ENCODE measurements around the gene SELENOP.
"Not testable (repeated sequence)": the region's sequence is repeated elsewhere in the genome, so short reads cannot be mapped to it uniquely, and the experiment has no call there.

The SELENOP gene

GRCh38 chr5:42825422-42826148 is 13.9 kb upstream of the SELENOP start:
- no peak for DNase-seq

DNA sequence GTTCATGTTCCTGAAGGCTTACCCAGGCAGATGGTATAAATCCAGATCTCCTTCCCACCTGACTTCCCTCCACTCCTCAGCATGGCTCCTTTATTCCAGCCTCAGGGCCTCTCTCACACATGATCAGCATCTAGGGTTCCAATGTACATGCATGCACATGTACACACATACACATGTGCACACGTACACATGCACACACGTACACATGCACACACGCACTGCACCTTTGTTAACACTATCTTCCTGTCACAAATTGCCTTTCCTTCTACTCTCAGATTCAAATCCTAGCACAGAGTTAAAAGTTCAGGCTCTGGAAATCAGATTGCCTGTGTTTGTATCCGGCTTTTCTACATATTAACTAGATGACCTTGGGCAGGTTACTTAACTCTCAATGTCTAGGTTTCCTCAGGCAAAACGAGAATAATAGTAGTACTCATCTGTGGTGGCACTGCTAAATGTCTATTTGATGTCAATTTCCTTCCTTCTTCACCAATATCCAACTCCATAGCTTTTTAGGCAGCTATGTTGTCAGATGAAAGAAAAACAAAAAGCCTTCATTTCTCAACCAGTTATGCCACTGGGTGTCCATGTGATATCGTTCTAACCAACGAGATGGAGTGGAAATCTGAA is 12.8 kb upstream of the SELENOP start:
- DNase-seq: no peak

GRCh38 chr5:42822548-42822947 is 10.9 kb upstream of the SELENOP start:
- no peak for DNase-seq

GRCh38 chr5:42819745-42820144 is 8.1 kb upstream of the SELENOP start:
- no peak for DNase-seq

- not testable (repeated sequence) for DNase-seq
Measured at GRCh38 chr5:42816546-42816945, 4.9 kb upstream of the SELENOP start.

- DNase-seq: no peak
Measured at GRCh38 chr5:42813533-42813932, 1.8 kb upstream of the SELENOP start.

- no peak for DNase-seq
Measured at GRCh38 chr5:42812620-42813019, 928 bp upstream of the SELENOP start.

DNA sequence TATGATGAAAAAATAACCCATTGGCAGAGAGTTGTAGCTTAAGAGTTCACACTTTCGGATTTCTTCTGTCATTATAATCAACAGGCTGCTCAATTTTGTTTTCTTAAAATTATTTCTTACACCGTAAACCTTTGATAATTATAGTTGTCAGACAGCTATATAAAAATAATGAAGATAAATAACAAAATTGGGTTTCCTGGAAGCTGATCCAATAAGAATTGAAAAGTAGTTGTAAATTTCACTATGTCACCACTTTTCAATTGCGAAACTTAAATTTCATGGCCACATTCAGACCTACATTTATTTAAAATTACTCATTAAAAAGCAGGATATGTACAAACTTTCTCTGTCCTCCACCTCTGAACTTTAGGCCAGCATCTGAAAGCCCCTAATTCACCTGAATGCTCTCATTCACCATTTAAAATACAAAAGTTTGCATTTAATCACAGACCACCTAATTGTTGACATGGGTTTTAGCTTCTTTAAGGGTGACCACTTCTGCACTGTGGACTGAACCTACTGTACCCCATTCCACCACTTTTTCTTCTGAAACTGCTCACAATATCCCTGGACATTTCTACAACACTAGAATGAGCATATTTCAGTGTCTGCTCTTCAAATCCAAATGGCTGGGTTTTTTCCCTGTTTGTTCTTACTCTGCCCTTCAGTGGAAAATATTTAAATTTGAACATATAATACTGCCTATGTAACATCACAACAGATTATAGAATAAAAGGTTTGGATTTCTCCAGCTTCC is 680 bp downstream of the SELENOP start:
- no peak for DNase-seq

- DNase-seq: no peak
Measured at GRCh38 chr5:42808888-42809611, 2.6 kb downstream of the SELENOP start.

DNA sequence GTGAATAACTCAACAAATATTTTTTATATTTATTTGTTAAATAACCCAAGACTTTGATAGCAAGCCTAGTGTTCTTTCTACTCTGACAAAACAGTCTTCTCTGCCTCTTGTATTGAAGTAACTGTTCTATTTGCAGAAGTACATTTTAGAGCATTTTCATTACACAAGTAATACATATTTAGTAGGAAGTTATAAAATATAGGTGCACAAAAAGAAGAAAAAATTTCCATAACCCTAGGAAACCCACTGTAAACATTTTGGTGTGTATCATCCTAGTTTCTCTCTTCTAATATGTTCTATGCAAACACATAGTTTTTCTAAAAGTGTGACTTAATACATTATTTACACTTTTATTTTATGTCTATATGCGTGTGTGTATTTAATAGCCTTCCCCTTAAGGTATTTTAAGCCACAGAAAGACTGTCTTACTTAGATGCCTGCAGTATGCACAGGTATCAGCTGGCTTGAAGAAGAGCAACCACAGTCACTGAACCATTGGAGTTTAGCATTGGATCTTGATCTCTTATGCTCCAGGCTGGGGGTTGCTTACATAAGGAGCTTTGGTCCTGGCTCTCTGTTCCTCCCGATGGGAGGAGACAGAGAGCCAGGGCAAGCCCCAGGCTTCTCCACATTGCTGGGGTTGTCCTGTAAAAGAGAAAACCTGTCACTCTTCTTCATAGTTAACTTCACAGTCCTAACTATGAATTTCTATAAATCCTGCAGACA is 3.8 kb downstream of the SELENOP start:
- DNase-seq: peak in 1 of 2 donors; percentile 26

- peak in 1 of 2 donors; percentile 7 for DNase-seq
Measured at GRCh38 chr5:42806701-42807262, 4.9 kb downstream of the SELENOP start.

- DNase-seq: no peak
Measured at GRCh38 chr5:42806004-42806700, 5.5 kb downstream of the SELENOP start.

DNA sequence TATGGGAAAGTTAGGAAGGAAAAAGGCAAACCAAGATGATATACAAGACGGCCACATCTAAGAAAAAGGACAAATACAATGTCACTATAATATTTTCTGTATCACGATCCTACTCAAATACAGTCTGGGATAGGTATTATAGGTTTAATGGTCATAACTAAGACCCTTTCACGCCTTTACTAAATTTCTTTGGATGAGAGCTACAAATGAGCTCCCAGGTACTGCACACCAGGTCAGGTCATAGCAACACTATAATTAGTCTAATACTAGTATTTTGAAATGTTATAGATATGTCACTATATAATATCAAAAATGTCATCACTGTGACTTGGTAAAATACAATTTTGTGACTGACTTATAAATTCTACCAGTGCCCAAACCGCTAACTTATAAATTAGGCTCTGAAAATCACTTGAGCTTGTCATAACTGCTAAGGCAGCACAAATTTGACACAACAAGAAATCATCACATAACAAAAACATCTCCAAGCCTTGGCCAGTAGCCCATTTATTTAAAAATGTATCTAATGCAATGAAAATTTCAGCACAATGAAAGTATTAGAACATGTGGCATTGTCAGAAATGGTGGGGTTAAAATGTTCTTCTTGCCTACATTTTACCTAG is 6.9 kb downstream of the SELENOP start:
- DNase-seq: no peak

GRCh38 chr5:42801516-42802166 is 10.1 kb downstream of the SELENOP start:
- no peak for DNase-seq

- no peak for DNase-seq
Measured at GRCh38 chr5:42800748-42801330, 10.9 kb downstream of the SELENOP start.

- DNase-seq: no peak
Measured at GRCh38 chr5:42799668-42800114, 12.0 kb downstream of the SELENOP start.

DNA sequence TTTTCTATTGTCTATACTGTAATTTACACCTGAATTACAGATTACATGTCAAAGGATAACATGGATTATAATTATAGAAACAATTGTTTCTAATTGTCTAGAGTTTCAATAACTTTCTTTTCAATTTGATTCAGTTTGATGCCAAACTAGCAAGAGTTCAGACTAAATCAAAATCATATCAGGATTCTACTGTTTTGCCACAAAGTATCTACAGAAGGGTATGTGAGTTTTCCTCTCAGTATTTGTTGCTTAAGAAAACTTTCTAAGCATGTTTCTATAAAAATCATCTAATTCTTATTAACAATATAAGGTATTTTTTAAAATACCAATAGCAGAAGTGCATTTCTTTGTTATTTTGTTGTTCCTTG is 12.5 kb downstream of the SELENOP start:
- no peak for DNase-seq

GRCh38 chr5:42798284-42799240 is 13.1 kb downstream of the SELENOP start:
- DNase-seq: no peak

GRCh38 chr5:42791151-42791550 is 20.5 kb downstream of the SELENOP start:
- DNase-seq: no peak

All from inflammatory macrophage (primary cell).